ENCODE measurements around the gene PSMD11.
"Not testable (repeated sequence)": the region's sequence is repeated elsewhere in the genome, so short reads cannot be mapped to it uniquely, and the experiment has no call there.

DNA sequence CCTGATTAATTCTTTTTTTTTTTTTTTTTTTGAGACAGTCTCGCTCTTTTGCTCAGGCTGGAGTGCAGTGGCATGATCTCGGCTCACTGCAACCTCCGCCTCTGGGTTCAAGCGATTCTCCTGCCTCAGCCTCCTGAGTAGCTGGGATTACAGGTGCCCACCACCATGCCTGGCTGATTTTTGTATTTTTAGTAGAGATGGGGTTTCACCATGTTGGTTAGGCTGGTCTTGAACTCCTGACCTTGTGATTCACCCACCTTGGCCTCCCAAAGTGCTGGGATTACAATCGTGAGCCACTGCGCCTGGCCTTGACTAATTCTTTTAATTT lies 80.2 kb downstream of the PSMD11 start:
- TF ChIP-seq, protein P1, sequence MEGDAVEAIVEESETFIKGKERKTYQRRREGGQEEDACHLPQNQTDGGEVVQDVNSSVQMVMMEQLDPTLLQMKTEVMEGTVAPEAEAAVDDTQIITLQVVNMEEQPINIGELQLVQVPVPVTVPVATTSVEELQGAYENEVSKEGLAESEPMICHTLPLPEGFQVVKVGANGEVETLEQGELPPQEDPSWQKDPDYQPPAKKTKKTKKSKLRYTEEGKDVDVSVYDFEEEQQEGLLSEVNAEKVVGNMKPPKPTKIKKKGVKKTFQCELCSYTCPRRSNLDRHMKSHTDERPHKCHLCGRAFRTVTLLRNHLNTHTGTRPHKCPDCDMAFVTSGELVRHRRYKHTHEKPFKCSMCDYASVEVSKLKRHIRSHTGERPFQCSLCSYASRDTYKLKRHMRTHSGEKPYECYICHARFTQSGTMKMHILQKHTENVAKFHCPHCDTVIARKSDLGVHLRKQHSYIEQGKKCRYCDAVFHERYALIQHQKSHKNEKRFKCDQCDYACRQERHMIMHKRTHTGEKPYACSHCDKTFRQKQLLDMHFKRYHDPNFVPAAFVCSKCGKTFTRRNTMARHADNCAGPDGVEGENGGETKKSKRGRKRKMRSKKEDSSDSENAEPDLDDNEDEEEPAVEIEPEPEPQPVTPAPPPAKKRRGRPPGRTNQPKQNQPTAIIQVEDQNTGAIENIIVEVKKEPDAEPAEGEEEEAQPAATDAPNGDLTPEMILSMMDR (IDR thresholded peaks at IDR 0.05), result not testable (repeated sequence)
- TF ChIP-seq POLR2A (IDR thresholded peaks at IDR 0.05), result not testable (repeated sequence)

Data from right lobe of liver (tissue), 4 donors.